ENCODE data around the gene CANT1. TPM values are rescaled to one million over a fixed set of nuclear protein-coding genes. Genes with fewer than 3 reads are reported as not detected.

The CANT1 gene
- total RNA-seq, 2 donors from 2014 or later: 57.5 to 61.8 TPM

Other genes starting within 250 kb of the CANT1 start
- 10 to 100 TPM; 23.1 to 27.4 TPM for gene CYTH1, start 227.5 kb downstream of the CANT1 start, total RNA-seq
- gene USP36, start 168.9 kb downstream of the CANT1 start, total RNA-seq: 10 to 100 TPM; 57.1 to 62.5 TPM
- gene CEP295NL, start 106.6 kb downstream of the CANT1 start, total RNA-seq: 1 to 10 TPM in 1 of 2 donors, under 1 TPM in 1; 0.97 to 2.2 TPM
- 10 to 100 TPM; 36.9 to 42.7 TPM for gene TIMP2, start 84.4 kb downstream of the CANT1 start, total RNA-seq
- 10 to 100 TPM; 23.3 to 71.4 TPM for gene LGALS3BP, start 29.8 kb downstream of the CANT1 start, total RNA-seq
- 10 to 100 TPM; 16.0 to 16.5 TPM for gene C1QTNF1, start 14.4 kb upstream of the CANT1 start, total RNA-seq
- gene ENGASE, start 65.1 kb upstream of the CANT1 start, total RNA-seq: 10 to 100 TPM; 40.8 to 42.0 TPM

Measured in endodermal cell (in vitro differentiated cells).